Measurements from ENCODE around the gene LARP1. TPM values are rescaled to one million over a fixed set of nuclear protein-coding genes. Genes with fewer than 3 reads are reported as not detected.

Gene LARP1
- total and polyA plus RNA-seq, 9 of the 15 experiments (the other 6 are each of a cell fraction or from before 2014, with no cell fraction given) = 22.6 to 300 (median 92.0) TPM

GRCh38 chr5:154756009-154756867 is 1.1 kb downstream of the LARP1 start (continued):
- TF ChIP-seq CHD7 (IDR thresholded peaks at IDR 0.05; ENCODE audit: low read depth, low read length) (no peak), DDX20 (tag; IDR thresholded peaks at IDR 0.05; ENCODE audit: low read depth) (no peak), ZNF217 (CRISPR knock-in tag; IDR thresholded peaks at IDR 0.05) (no peak), SRF (CRISPR knock-in tag; IDR thresholded peaks at IDR 0.05) (no peak), ZNF592 (IDR thresholded peaks at IDR 0.05) (no peak), ZNF408 (CRISPR knock-in tag; IDR thresholded peaks at IDR 0.05; ENCODE audit: low read depth) (no peak), HMGN3 (IDR thresholded peaks at IDR 0.05; ENCODE audit: borderline replicate concordance, extremely low read depth, insufficient read length, low read depth, low read length) (no peak), NKRF (IDR thresholded peaks at IDR 0.05; ENCODE audit: borderline replicate concordance) (no peak; the same call in 1 of the 2 replicates)
